IMR-90 (cell line): Measurements from ENCODE around the gene SLC39A11.

Source experiments
- BHLHE40 ChIP-seq: fragments of 150-350 bp; IDR thresholded peaks from 2 replicates; pipeline ENCODE4 v1.6.1; 2016; ENCODE audit warnings: mild to moderate bottlenecking, low read depth, low read length
- MXI1 ChIP-seq: IDR thresholded peaks from 2 replicates; pipeline ENCODE4 v1.6.1; 2012; ENCODE audit warnings: low read depth, mild to moderate bottlenecking, low read length, moderate library complexity, borderline replicate concordance
- RFX5 ChIP-seq: IDR thresholded peaks from 2 replicates; pipeline ENCODE4 v1.8.0; 2012; ENCODE audit warnings: low read depth, mild to moderate bottlenecking, low read length, moderate library complexity
- TF ChIP-seq, protein P1 (sequence below): conservative IDR thresholded peaks from 2 replicates; pipeline ENCODE4 v1.5.1; 2012; ENCODE audit warnings: mild to moderate bottlenecking, low read depth, low read length, improper control_type of control experiment

DNA sequence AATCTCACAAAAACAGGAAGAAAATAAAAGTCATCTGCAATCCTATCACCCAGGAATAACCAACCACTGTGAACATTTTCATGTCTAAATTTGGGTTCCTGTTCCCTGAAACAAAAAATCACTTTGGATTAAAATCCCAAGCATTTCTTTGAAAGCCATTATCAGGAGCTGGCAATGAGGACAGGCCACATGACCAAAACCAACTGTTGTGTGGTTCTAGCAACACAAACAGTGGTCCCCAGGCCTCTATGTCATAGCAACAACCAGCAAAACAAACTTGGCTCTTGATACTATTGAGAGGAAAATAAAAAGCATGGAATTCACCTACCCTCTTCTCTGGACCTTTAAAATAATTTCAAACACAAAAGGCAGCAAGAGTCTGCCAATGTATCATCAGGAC is 252.5 kb downstream of the SLC39A11 start:
- TF ChIP-seq, protein P1, sequence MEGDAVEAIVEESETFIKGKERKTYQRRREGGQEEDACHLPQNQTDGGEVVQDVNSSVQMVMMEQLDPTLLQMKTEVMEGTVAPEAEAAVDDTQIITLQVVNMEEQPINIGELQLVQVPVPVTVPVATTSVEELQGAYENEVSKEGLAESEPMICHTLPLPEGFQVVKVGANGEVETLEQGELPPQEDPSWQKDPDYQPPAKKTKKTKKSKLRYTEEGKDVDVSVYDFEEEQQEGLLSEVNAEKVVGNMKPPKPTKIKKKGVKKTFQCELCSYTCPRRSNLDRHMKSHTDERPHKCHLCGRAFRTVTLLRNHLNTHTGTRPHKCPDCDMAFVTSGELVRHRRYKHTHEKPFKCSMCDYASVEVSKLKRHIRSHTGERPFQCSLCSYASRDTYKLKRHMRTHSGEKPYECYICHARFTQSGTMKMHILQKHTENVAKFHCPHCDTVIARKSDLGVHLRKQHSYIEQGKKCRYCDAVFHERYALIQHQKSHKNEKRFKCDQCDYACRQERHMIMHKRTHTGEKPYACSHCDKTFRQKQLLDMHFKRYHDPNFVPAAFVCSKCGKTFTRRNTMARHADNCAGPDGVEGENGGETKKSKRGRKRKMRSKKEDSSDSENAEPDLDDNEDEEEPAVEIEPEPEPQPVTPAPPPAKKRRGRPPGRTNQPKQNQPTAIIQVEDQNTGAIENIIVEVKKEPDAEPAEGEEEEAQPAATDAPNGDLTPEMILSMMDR: no peak
- TF ChIP-seq RFX5: no peak
- no peak for TF ChIP-seq MXI1
- no peak for TF ChIP-seq BHLHE40
